GM23338 (cell line): ENCODE measurements around the gene ANKRD18B.
"Not testable (repeated sequence)": the region's sequence is repeated elsewhere in the genome, so short reads cannot be mapped to it uniquely, and the experiment has no call there.

Experiments
- EZH2 ChIP-seq: fragments of 200-600 bp; sonication (generic); IDR thresholded peaks from one replicate; pipeline ENCODE4 v1.8.0; 2017; ENCODE audit warnings: antibody characterized with exemption, mild to moderate bottlenecking, low read depth; ENCODE audit not compliant: unreplicated experiment
- TF ChIP-seq, protein P1 (sequence below), 2 experiments: fragments of 200-600 bp in 1 of 2; sonication (generic) in 1 of 2; conservative IDR thresholded peaks; 2 replicates each; pipeline versions ENCODE4 v1.5.1 to v1.6.1; 2016 to 2017; ENCODE audit warnings: antibody characterized with exemption in 2 of 2, low read depth in 2 of 2, mild to moderate bottlenecking in 2 of 2, moderate library complexity in 1 of 2

DNA sequence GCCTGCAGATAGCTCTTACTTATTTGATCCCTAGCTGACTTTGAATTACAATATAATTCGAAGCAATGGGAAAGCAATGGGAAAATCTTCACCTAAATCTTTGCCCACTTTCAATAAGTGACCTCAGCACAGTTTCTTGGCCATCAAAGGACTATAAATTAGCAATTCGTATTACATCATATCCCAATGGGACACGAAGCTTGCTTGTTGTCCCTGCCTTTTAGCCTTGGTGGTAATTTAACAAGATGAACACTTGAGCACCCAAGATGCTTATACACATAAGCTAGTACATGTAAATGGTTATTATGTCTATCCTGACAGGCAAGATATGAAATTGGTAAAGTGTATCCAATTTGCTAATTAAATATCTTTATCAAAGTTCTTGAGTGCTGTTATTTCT is 9.9 kb downstream of the ANKRD18B start:
- not testable (repeated sequence) for TF ChIP-seq EZH2
- TF ChIP-seq, protein P1, sequence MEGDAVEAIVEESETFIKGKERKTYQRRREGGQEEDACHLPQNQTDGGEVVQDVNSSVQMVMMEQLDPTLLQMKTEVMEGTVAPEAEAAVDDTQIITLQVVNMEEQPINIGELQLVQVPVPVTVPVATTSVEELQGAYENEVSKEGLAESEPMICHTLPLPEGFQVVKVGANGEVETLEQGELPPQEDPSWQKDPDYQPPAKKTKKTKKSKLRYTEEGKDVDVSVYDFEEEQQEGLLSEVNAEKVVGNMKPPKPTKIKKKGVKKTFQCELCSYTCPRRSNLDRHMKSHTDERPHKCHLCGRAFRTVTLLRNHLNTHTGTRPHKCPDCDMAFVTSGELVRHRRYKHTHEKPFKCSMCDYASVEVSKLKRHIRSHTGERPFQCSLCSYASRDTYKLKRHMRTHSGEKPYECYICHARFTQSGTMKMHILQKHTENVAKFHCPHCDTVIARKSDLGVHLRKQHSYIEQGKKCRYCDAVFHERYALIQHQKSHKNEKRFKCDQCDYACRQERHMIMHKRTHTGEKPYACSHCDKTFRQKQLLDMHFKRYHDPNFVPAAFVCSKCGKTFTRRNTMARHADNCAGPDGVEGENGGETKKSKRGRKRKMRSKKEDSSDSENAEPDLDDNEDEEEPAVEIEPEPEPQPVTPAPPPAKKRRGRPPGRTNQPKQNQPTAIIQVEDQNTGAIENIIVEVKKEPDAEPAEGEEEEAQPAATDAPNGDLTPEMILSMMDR (conservative IDR thresholded peaks at IDR 0.05; ENCODE audit: low read depth in 2 of 2): not testable (repeated sequence)
